Activated B cell treated with CpG ODN at 0.5 μM for 24 hours (primary cell): ENCODE data around the gene SLCO3A1. TPM values are rescaled to one million over a fixed set of nuclear protein-coding genes. Genes with fewer than 3 reads are reported as not detected.

Experiments
- ATAC-seq: fragments of 200-7000 bp; cut with Tn5 transposase; one replicate; pipeline ENCODE4 v1.10.0; 2021; ENCODE audit warnings: low read depth, mild to moderate bottlenecking, moderate library complexity
- CTCF ChIA-PET: fragments of 350-600 bp; sonication (Branson Sonifier 250); formaldehyde crosslinking; loops from one replicate; lab custom pipeline; 2021; ENCODE audit warnings: antibody characterized with exemption; lab: Charles Lee
- POLR2A ChIA-PET: fragments of 350-600 bp; sonication (Branson Sonifier 250); formaldehyde crosslinking; loops from one replicate; lab custom pipeline; 2021; ENCODE audit warnings: antibody characterized with exemption; lab: Charles Lee
- DNase-seq: peaks from one replicate; pipeline ENCODE4 v3.0.0; 2022
- H3K27ac Mint-ChIP-seq: one replicate; pipeline ENCODE4 v1.8.0; 2020; ENCODE audit warnings: mixed read lengths
- H3K27me3 Mint-ChIP-seq: one replicate; pipeline ENCODE4 v1.8.0; 2021; ENCODE audit warnings: mixed read lengths
- H3K36me3 Mint-ChIP-seq: one replicate; pipeline ENCODE4 v1.8.0; 2021; ENCODE audit warnings: low read depth, mixed read lengths
- H3K4me1 Mint-ChIP-seq: one replicate; pipeline ENCODE4 v1.8.0; 2021; ENCODE audit warnings: mixed read lengths
- H3K4me3 Mint-ChIP-seq: one replicate; pipeline ENCODE4 v1.8.0; 2020; ENCODE audit warnings: mild to moderate bottlenecking, mixed read lengths
- H3K9me3 Mint-ChIP-seq: one replicate; pipeline ENCODE4 v1.8.0; 2020; ENCODE audit warnings: mixed read lengths
- intact Hi-C: fragments of 100-400 bp; cut with micrococcal nuclease; formaldehyde crosslinking; loops from one replicate; pipeline ENCODE4 v1.15.1; 2024
- total RNA-seq: library from RNA; stranded (reverse); gene quantifications from 2 replicates; pipeline ENCODE4 v1.2.3, GENCODE V29; 2022
- TF ChIP-seq, protein P1 (sequence below): fragments of 200-600 bp; IDR thresholded peaks from one replicate; pipeline ENCODE4 v1.8.0; 2022; ENCODE audit warnings: antibody characterized with exemption, mild to moderate bottlenecking

The SLCO3A1 gene
- total RNA-seq, 1 donor from 2014 or later: 0.82 TPM

DNA sequence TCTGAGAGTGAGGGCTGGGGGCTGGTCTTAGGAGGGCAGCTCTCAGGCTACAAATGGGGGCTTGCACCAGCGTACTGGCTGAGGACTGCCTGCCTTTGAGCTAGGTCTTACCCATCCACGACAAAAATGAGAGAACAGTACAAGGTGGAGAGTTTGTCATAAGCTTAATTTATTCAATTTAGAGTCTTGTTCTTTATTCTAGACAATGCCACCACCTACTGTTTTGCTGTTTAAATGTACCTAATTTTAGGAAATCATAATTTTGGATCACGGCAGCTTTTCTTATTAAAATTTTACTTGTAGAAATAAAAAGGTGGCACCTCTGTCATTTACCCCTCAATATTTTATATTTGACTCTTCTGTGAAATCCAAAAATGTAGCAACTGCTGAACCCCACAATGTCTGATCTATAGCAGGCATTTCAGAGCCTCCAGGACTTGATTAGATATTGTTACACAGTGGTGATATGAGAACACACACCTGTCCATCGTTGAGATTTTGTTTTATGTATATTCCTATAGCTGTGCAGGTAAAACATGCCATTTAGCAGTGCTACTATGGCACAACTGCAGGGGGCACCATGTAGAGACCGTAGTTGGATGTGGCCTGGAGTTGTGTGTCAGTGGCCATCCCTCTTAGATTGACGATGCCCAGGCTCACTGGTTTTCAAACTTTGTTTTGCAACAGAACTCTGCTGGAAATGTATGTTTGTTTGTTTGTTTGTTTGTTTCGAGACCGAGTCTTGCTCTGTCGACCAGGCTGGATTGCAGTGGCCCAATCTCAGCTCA is 88.6 kb downstream of the SLCO3A1 start:
- intact Hi-C loops: loop anchor here (5.0 kb wide), 1 partner anchor 640 kb away; no protein-coding TSS in a partner anchor
- no peaks in the 10 kb centered on the region for H3K36me3 Mint-ChIP-seq
- POLR2A ChIA-PET: no interaction called here
- DNase-seq (no peak), ATAC-seq (no peak)
- CTCF ChIA-PET: no interaction called here
- H3K27ac Mint-ChIP-seq: no peak overlapping the region
- TF ChIP-seq, protein P1, sequence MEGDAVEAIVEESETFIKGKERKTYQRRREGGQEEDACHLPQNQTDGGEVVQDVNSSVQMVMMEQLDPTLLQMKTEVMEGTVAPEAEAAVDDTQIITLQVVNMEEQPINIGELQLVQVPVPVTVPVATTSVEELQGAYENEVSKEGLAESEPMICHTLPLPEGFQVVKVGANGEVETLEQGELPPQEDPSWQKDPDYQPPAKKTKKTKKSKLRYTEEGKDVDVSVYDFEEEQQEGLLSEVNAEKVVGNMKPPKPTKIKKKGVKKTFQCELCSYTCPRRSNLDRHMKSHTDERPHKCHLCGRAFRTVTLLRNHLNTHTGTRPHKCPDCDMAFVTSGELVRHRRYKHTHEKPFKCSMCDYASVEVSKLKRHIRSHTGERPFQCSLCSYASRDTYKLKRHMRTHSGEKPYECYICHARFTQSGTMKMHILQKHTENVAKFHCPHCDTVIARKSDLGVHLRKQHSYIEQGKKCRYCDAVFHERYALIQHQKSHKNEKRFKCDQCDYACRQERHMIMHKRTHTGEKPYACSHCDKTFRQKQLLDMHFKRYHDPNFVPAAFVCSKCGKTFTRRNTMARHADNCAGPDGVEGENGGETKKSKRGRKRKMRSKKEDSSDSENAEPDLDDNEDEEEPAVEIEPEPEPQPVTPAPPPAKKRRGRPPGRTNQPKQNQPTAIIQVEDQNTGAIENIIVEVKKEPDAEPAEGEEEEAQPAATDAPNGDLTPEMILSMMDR: no peak
- no peaks in the 10 kb centered on the region for H3K9me3 Mint-ChIP-seq
- H3K4me3 Mint-ChIP-seq: no peak overlapping the region
- no peaks in the 10 kb centered on the region for H3K27me3 Mint-ChIP-seq
- no peaks in the 10 kb centered on the region for H3K4me1 Mint-ChIP-seq

GRCh38 chr15:91942720-91943394 is 89.3 kb downstream of the SLCO3A1 start:
- H3K27me3 Mint-ChIP-seq: peaks cover 2% of the 10 kb centered on the region
- H3K4me1 Mint-ChIP-seq: no peaks in the 10 kb centered on the region
- ChIA-PET POLR2A (no interaction called here), CTCF (no interaction called here)
- ATAC-seq: no peak
- DNase-seq: no peak
- no peak overlapping the region for H3K27ac Mint-ChIP-seq
- TF ChIP-seq, protein P1: no peak
- no peaks in the 10 kb centered on the region for H3K36me3 Mint-ChIP-seq
- H3K4me3 Mint-ChIP-seq: no peak overlapping the region
- intact Hi-C loops: loop anchor here (5.0 kb wide), 1 partner anchor 641 kb away; no protein-coding TSS in a partner anchor
- no peaks in the 10 kb centered on the region for H3K9me3 Mint-ChIP-seq

DNA sequence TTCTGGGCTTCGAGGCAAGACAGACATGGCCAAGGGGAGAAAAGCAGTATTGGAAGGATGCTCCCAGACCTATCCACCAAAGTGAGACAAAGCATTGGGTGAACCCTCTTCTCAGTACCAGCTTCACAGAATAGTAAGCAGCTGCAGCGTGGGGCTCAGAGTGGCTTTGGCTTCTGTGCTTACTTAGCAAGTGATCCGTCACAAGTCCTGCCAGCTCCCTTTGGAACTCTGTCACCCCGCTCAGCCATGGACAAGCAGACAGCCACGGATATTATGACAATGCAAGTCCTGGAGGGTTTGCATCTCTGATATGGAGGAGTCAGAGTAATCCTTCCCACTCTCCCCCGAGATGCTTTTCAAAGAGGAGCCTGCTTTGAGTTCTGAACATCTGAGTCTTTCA is 90.8 kb downstream of the SLCO3A1 start:
- TF ChIP-seq, protein P1: no peak

DNA sequence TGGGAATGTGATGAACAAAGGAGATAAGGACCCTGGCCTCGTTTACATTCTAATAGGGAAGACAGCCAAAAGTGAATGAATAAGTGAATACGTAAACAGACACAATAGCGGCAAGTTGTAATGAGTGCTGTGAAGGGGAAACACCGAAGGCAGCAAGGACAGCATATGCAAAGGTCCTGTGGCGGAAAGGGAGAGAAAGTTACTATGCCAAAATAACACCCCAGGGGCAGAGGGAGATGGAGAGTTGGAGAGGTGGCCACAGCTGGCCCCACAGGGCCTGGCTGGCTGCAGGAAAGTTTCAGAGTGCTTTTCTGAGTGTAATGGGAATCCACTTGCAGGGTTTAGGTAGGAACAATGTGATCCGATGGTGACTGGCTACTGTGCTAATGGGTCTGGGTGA is 91.9 kb downstream of the SLCO3A1 start:
- TF ChIP-seq, protein P1: no peak
- no peak overlapping the region for H3K27ac Mint-ChIP-seq
- intact Hi-C loops: no loop called here

More for the DNA sequence above, 90.8 kb downstream of the SLCO3A1 start:
- Mint-ChIP-seq H3K27ac (no peak overlapping the region), H3K4me3 (no peak overlapping the region), H3K36me3 (no peaks in the 10 kb centered on the region), H3K9me3 (no peaks in the 10 kb centered on the region), H3K4me1 (no peaks in the 10 kb centered on the region), H3K27me3 (peaks cover 2% of the 10 kb centered on the region)
- DNase-seq (no peak), ATAC-seq (no peak)
- POLR2A ChIA-PET: no interaction called here
- intact Hi-C loops: loop anchor here (5.0 kb wide), 1 partner anchor 642 kb away; no protein-coding TSS in a partner anchor
- CTCF ChIA-PET: no interaction called here

DNA sequence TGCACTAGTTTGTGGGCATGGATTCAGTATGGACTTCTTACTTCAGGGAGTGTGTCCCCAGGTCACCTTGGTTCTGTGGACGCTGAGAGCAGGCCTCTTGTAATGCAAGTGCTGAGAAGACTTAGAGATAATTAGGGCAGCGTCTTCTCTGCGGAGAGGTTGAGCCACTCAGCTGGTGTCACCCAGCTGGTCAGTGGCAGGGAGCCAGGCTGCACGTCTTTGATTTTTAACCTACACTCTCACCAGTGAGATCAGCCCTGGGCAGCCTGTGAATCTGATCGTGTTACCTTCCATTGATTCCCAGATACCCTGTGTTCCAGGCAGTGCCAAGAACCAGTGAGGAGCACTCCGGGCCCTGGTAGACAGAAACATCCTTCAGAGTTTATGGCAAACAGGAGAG is 92.6 kb downstream of the SLCO3A1 start:
- intact Hi-C loops: no loop called here
- no peaks in the 10 kb centered on the region for H3K9me3 Mint-ChIP-seq

More for the DNA sequence above, 91.9 kb downstream of the SLCO3A1 start:
- ChIA-PET CTCF (no interaction called here), POLR2A (no interaction called here)
- Mint-ChIP-seq H3K9me3 (no peaks in the 10 kb centered on the region), H3K27me3 (peaks cover 2% of the 10 kb centered on the region), H3K36me3 (no peaks in the 10 kb centered on the region), H3K4me1 (no peaks in the 10 kb centered on the region), H3K4me3 (no peak overlapping the region)
- no peak for ATAC-seq
- DNase-seq: no peak

More for the DNA sequence above, 92.6 kb downstream of the SLCO3A1 start:
- H3K27me3 Mint-ChIP-seq: peaks cover 2% of the 10 kb centered on the region
- ChIA-PET POLR2A (no interaction called here), CTCF (no interaction called here)
- DNase-seq (no peak), ATAC-seq (no peak)
- no peaks in the 10 kb centered on the region for H3K36me3 Mint-ChIP-seq
- TF ChIP-seq, protein P1: no peak
- no peaks in the 10 kb centered on the region for H3K4me1 Mint-ChIP-seq
- H3K4me3 Mint-ChIP-seq: no peak overlapping the region
- no peak overlapping the region for H3K27ac Mint-ChIP-seq
